H1 (cell line): Measurements from ENCODE around the gene TBC1D10A.

Source experiments
- CREB1 ChIP-seq: IDR thresholded peaks from 2 replicates; pipeline ENCODE4 v1.6.1; 2012; ENCODE audit warnings: inconsistent platforms
- CTCF ChIP-seq, 3 experiments: IDR thresholded peaks; 1 replicate in 2 of 3; 2 replicates in 1 of 3; pipeline versions ENCODE4 v1.5.1 to v1.6.1; 2011; ENCODE audit warnings: low read length in 3 of 3, mild to moderate bottlenecking in 3 of 3, inconsistent platforms in 2 of 3, low read depth in 1 of 3, moderate library complexity in 1 of 3; ENCODE audit not compliant: insufficient read depth in 1 of 3; ENCODE audit errors: control extremely low read depth in 1 of 3
- E2F6 ChIP-seq: IDR thresholded peaks from 2 replicates; pipeline ENCODE4 v1.6.1; 2012; ENCODE audit warnings: inconsistent platforms
- EZH2 ChIP-seq: fragments of 200-600 bp; sonication (generic); IDR thresholded peaks from 2 replicates; pipeline ENCODE4 v1.7.1; 2012; ENCODE audit warnings: low read depth, mild to moderate bottlenecking, moderate library complexity, low read length, inconsistent platforms; ENCODE audit not compliant: severe bottlenecking
- JUN ChIP-seq: IDR thresholded peaks from 2 replicates; pipeline ENCODE4 v1.6.1; 2011; ENCODE audit warnings: low read depth, mild to moderate bottlenecking, improper control_type of control experiment, low read length
- MAFK ChIP-seq: IDR thresholded peaks from 2 replicates; pipeline ENCODE4 v1.6.1; 2012; ENCODE audit warnings: low read depth, mild to moderate bottlenecking, improper control_type of control experiment, low read length
- MAX ChIP-seq: IDR thresholded peaks from 2 replicates; pipeline ENCODE4 v1.6.1; 2012; ENCODE audit warnings: inconsistent platforms
- POLR2A ChIP-seq, 2 experiments: IDR thresholded peaks; 1 replicate in 1 of 2; 2 replicates in 1 of 2; pipeline ENCODE4 v1.6.1; 2011; ENCODE audit warnings: low read depth in 2 of 2, low read length in 2 of 2, mild to moderate bottlenecking in 2 of 2; ENCODE audit errors: control extremely low read depth in 1 of 2
- SIN3A ChIP-seq, 2 experiments: IDR thresholded peaks in 1 of 2; conservative IDR thresholded peaks in 1 of 2; 2 replicates each; pipeline ENCODE4 v1.6.1; 2011 to 2012; ENCODE audit warnings: low read length in 2 of 2, improper control_type of control experiment in 1 of 2, low read depth in 1 of 2, mild to moderate bottlenecking in 1 of 2
- TAF1 ChIP-seq: IDR thresholded peaks from 2 replicates; pipeline ENCODE4 v1.6.1; 2011; ENCODE audit warnings: mild to moderate bottlenecking, low read depth, low read length
- ZNF274 ChIP-seq: IDR thresholded peaks from 2 replicates; pipeline ENCODE4 v1.7.0; 2012; ENCODE audit warnings: low read length, borderline replicate concordance; ENCODE audit errors: extremely low read depth

- TF ChIP-seq CTCF (IDR thresholded peaks at IDR 0.05; ENCODE audit: control extremely low read depth in 1 of 3, insufficient read depth in 1 of 3, low read depth in 1 of 3, low read length in 3 of 3) (no peak), EZH2 (no peak), SIN3A (conservative IDR thresholded peaks at IDR 0.05 in 1 of 2, IDR thresholded peaks at IDR 0.05 in 1 of 2; ENCODE audit: low read depth in 1 of 2, low read length in 2 of 2) (no peak), MAFK (no peak), JUN (no peak), POLR2A (IDR thresholded peaks at IDR 0.05; ENCODE audit: control extremely low read depth in 1 of 2, low read depth in 2 of 2, low read length in 2 of 2) (no peak), E2F6 (no peak), ZNF274 (no peak), MAX (no peak), CREB1 (no peak), TAF1 (no peak)
These were observed 78.3 kb downstream of the TBC1D10A start for GRCh38 chr22:30248484-30248883.
